SU-DHL-6 (cell line): ENCODE measurements around the gene NPAS3.

Source experiments
- H2AFZ ChIP-seq: fragments of 200-600 bp; sonication (generic); 2 replicates; pipeline ENCODE4 v1.6.1; 2014; ENCODE audit warnings: low read depth, mild to moderate bottlenecking, moderate library complexity, mixed read lengths, antibody characterized with exemption, low read length; ENCODE audit not compliant: severe bottlenecking
- H3F3A ChIP-seq: fragments of 200-600 bp; shearing (Covaris generic); 2 replicates; pipeline ENCODE4 v1.6.0; 2016; ENCODE audit warnings: antibody characterized with exemption, mild to moderate bottlenecking; ENCODE audit not compliant: insufficient read depth
- H3K27ac ChIP-seq: fragments of 200-600 bp; sonication (generic); 2 replicates; pipeline ENCODE4 v1.5.1; 2016; ENCODE audit warnings: low read depth, mild to moderate bottlenecking, low read length, moderate library complexity, mixed read lengths
- H3K27me3 ChIP-seq: fragments of 200-600 bp; sonication (generic), shearing (Covaris generic); 2 replicates; pipeline ENCODE4 v1.6.0; 2014; ENCODE audit warnings: mild to moderate bottlenecking, low read length
- H3K36me3 ChIP-seq: fragments of 200-600 bp; sonication (generic); 2 replicates; pipeline ENCODE4 v1.6.1; 2014; ENCODE audit warnings: mild to moderate bottlenecking, low read length, mixed read lengths
- H3K4me2 ChIP-seq: fragments of 300-600, 200-600 bp; shearing (Covaris generic), sonication (generic); 2 replicates; pipeline ENCODE4 v1.6.0; 2014; ENCODE audit warnings: low read length, low read depth, mild to moderate bottlenecking; ENCODE audit not compliant: poor library complexity, severe bottlenecking
- H3K4me3 ChIP-seq: fragments of 200-600 bp; sonication (generic); 2 replicates; pipeline ENCODE4 v1.5.1; 2014; ENCODE audit warnings: antibody characterized with exemption, low read length, mild to moderate bottlenecking, mixed read lengths; ENCODE audit not compliant: insufficient read depth, poor library complexity, severe bottlenecking
- H3K79me2 ChIP-seq: fragments of 200-600 bp; sonication (generic); 2 replicates; pipeline ENCODE4 v1.6.1; 2014; ENCODE audit warnings: mild to moderate bottlenecking, low read length, moderate library complexity; ENCODE audit not compliant: insufficient read depth
- H3K9ac ChIP-seq: fragments of 200-600 bp; sonication (generic); 2 replicates; pipeline ENCODE4 v1.7.0; 2014; ENCODE audit warnings: mild to moderate bottlenecking, low read length
- H3K9me2 ChIP-seq: fragments of 200-600 bp; sonication (generic); replicated peaks from 2 replicates; pipeline ENCODE4 v1.6.1; 2014; ENCODE audit warnings: low read length; ENCODE audit not compliant: insufficient read depth
- H3K9me3 ChIP-seq: fragments of 200-600 bp; sonication (generic); 2 replicates; pipeline ENCODE4 v1.6.1; 2014; ENCODE audit warnings: low read length, mixed read lengths; ENCODE audit not compliant: insufficient read depth
- H4K20me1 ChIP-seq: fragments of 200-600 bp; sonication (generic); 2 replicates; pipeline ENCODE4 v1.6.1; 2014; ENCODE audit warnings: low read depth, mild to moderate bottlenecking, antibody characterized with exemption, low read length, moderate library complexity, mixed read lengths
- EZH2phosphoT487 ChIP-seq: fragments of 200-600 bp; sonication (generic), shearing (Covaris generic); conservative IDR thresholded peaks from 2 replicates; pipeline ENCODE4 v1.6.1; 2018; ENCODE audit warnings: mild to moderate bottlenecking, antibody characterized with exemption, low read length, moderate library complexity, mixed read lengths
- TF ChIP-seq, protein P1 (sequence below): fragments of 200-600 bp; sonication (generic); IDR thresholded peaks from one replicate; pipeline ENCODE4 v1.5.1; 2017; ENCODE audit warnings: antibody characterized with exemption, mild to moderate bottlenecking, low read length, moderate library complexity; ENCODE audit not compliant: insufficient read depth, poor library complexity, severe bottlenecking

NPAS3 gene

DNA sequence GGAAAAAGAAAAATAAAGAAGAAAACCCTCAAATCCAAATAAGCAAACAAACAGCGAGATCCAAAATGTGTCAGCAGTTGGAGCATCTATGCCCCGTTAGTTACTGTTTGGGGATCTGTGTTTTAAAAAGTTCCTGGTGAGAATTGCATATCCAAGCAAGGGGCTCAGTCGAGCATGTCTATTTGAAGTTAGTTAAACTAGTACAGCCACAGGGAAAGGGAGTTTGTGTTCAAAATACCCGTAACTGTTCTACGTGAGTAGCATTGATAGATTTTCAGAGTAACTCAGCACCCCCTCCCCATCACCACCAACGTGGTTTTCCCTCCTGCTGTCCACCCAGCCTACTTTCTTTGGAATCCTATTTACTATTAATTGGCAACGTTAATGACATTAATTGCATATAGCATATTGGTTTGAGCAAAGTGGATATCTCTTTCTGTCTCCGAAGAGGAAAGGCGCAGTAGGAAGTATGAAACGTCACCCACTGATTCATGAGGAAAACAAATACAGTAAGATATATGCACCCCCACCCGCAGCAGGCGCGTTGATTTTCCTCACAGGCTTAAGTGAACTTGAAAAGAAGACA lies 1.5 kb downstream of the NPAS3 start:
- H3K4me3 ChIP-seq = no peak overlapping the region
- H2AFZ ChIP-seq = no peak overlapping the region
- no peaks in the 10 kb centered on the region for H3K36me3 ChIP-seq
- H3K9me2 ChIP-seq = no peaks in the 10 kb centered on the region
- H3F3A ChIP-seq = no peaks in the 10 kb centered on the region
- H3K4me2 ChIP-seq = no peak overlapping the region
- no peaks in the 10 kb centered on the region for H3K27me3 ChIP-seq
- TF ChIP-seq EZH2phosphoT487 = no peak
- H3K27ac ChIP-seq = no peak overlapping the region
- no peaks in the 10 kb centered on the region for H4K20me1 ChIP-seq
- H3K9ac ChIP-seq = no peak overlapping the region
- no peaks in the 10 kb centered on the region for H3K79me2 ChIP-seq
- no peaks in the 10 kb centered on the region for H3K9me3 ChIP-seq

DNA sequence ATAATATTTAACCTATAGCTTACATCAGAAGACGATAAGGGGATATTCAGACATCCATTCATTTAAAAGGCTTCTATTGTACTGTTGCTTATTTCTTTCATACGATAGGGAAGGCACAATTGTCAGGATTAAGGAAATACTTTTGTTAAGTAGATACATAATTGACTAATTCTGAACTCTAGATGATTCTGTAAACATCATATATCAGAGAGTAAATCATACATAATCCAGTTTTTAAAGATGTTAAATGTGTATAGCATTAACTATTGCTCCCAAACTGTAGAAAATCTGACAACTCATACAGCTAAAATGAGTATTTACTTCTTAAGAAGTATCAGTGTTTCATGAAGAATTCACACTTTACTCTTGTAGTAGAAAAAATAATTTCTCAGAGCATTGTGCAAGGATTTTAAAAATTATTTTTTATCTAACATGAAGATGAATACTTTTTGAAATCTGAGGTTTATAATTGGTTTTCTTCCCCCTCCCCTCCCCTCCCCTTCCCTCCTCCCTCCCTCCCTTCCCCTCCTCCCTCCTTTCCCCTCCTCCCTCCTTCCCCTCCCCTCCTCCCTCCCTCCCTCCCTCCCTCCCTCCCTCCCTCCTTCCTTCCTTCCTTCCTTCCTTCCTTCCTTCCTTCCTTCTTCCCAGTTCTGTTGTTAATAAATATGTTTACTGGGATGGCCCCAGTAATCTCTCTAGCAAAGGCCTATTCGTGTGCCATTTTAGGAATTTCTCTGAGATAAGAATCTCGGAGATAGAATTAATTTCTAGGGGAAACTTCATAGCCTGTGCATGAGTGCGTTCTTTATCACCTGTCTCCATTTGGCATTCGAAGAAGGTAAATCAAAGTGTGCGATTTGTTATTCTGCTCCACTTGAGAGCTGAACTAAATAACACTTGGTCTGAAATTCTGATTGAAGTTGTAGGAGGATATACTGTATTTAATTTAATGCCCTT lies 2.3 kb downstream of the NPAS3 start:
- no peaks in the 10 kb centered on the region for H3K36me3 ChIP-seq
- no peak overlapping the region for H3K4me3 ChIP-seq
- H3K27ac ChIP-seq = no peak overlapping the region
- no peak overlapping the region for H3K4me2 ChIP-seq
- TF ChIP-seq, protein P1, sequence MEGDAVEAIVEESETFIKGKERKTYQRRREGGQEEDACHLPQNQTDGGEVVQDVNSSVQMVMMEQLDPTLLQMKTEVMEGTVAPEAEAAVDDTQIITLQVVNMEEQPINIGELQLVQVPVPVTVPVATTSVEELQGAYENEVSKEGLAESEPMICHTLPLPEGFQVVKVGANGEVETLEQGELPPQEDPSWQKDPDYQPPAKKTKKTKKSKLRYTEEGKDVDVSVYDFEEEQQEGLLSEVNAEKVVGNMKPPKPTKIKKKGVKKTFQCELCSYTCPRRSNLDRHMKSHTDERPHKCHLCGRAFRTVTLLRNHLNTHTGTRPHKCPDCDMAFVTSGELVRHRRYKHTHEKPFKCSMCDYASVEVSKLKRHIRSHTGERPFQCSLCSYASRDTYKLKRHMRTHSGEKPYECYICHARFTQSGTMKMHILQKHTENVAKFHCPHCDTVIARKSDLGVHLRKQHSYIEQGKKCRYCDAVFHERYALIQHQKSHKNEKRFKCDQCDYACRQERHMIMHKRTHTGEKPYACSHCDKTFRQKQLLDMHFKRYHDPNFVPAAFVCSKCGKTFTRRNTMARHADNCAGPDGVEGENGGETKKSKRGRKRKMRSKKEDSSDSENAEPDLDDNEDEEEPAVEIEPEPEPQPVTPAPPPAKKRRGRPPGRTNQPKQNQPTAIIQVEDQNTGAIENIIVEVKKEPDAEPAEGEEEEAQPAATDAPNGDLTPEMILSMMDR = no peak
- no peak for TF ChIP-seq EZH2phosphoT487
- no peak overlapping the region for H3K9ac ChIP-seq
- no peaks in the 10 kb centered on the region for H3F3A ChIP-seq
- H3K9me2 ChIP-seq = no peaks in the 10 kb centered on the region
- no peaks in the 10 kb centered on the region for H4K20me1 ChIP-seq
- no peaks in the 10 kb centered on the region for H3K79me2 ChIP-seq
- H3K27me3 ChIP-seq = no peaks in the 10 kb centered on the region
- H3K9me3 ChIP-seq = no peaks in the 10 kb centered on the region
- no peak overlapping the region for H2AFZ ChIP-seq

DNA sequence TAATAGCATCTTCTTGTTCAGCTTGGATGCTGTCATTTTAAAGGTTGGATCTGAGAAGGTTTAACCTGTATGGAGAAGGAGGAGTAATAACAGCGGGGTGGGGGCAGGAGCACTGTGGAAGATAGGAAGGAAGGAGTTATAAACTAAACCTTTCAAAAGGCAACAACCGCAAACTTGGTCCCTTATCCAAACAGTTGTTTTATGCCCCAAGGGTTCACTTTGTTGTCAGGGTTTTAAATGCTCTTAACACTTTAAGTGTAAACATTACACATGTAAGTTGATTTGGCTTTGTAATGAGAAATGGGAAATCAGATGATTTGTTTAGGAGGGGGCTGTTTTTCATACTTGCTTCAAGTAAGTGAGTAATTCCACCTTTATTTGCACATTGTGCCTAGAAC lies 3.0 kb downstream of the NPAS3 start:
- TF ChIP-seq, protein P1 = no peak
- no peak for TF ChIP-seq EZH2phosphoT487
- Histone ChIP-seq H4K20me1 (no peaks in the 10 kb centered on the region), H3K9me2 (no peaks in the 10 kb centered on the region), H3K27ac (no peak overlapping the region), H3K4me3 (no peak overlapping the region), H3K4me2 (no peak overlapping the region), H3K9me3 (no peaks in the 10 kb centered on the region), H2AFZ (no peak overlapping the region), H3F3A (no peaks in the 10 kb centered on the region), H3K36me3 (no peaks in the 10 kb centered on the region), H3K27me3 (no peaks in the 10 kb centered on the region), H3K9ac (no peak overlapping the region), H3K79me2 (no peaks in the 10 kb centered on the region)

DNA sequence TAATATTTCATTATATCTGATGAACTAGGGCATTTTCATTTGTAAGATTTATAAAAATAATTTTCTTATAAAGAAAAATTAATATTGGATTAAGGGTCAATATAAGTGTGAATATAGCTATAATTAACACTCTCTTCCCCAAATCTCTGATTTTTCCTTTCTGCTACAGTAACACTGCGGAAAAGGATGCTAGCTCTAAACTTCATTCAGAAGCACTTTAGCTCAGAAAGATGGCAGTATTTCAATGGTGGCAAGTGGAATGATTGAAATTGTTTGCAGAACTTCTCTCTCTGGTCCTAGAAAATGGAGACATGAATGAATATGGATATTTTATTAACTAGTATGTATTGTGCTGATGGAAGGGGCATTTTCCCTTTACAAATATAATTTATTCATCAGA lies 8.4 kb downstream of the NPAS3 start:
- Histone ChIP-seq H3K9ac (no peak overlapping the region), H3K9me2 (no peaks in the 10 kb centered on the region), H3K9me3 (no peaks in the 10 kb centered on the region), H3K4me3 (no peak overlapping the region), H3K27ac (no peak overlapping the region), H3K79me2 (no peaks in the 10 kb centered on the region), H3F3A (no peaks in the 10 kb centered on the region), H2AFZ (no peak overlapping the region), H3K4me2 (no peak overlapping the region), H4K20me1 (no peaks in the 10 kb centered on the region), H3K36me3 (no peaks in the 10 kb centered on the region), H3K27me3 (no peaks in the 10 kb centered on the region)
- TF ChIP-seq, protein P1 = no peak
- no peak for TF ChIP-seq EZH2phosphoT487
